MM.1S (cell line): Measurements from ENCODE around the gene MYOF.

Experiments
- DNase-seq: peaks from one replicate; pipeline ENCODE4 v3.0.0-alpha.2; 2015
- H2AFZ ChIP-seq: fragments of 300-600 bp; sonication (generic); 2 replicates; pipeline ENCODE4 v1.6.0; 2016; ENCODE audit warnings: antibody characterized with exemption, low read length
- H3F3A ChIP-seq: fragments of 300-600 bp; sonication (generic); 2 replicates; pipeline ENCODE4 v1.6.1; 2016; ENCODE audit warnings: mild to moderate bottlenecking, antibody characterized with exemption, low read length, moderate library complexity, mixed read lengths; ENCODE audit not compliant: insufficient read depth
- H3K27ac ChIP-seq: fragments of 300-600 bp; sonication (generic); 2 replicates; pipeline ENCODE4 v1.5.1; 2016; ENCODE audit warnings: mild to moderate bottlenecking, low read length
- H3K27me3 ChIP-seq: fragments of 300-600 bp; sonication (generic); replicated peaks from 2 replicates; pipeline ENCODE4 v1.6.0; 2016; ENCODE audit warnings: low read length; ENCODE audit not compliant: insufficient read depth
- H3K36me3 ChIP-seq: fragments of 300-600 bp; sonication (generic); replicated peaks from 2 replicates; pipeline ENCODE4 v1.6.1; 2016; ENCODE audit warnings: mild to moderate bottlenecking, low read length, mixed read lengths; ENCODE audit not compliant: insufficient read depth
- H3K4me1 ChIP-seq: fragments of 300-600 bp; sonication (generic); 2 replicates; pipeline ENCODE4 v1.6.1; 2016; ENCODE audit warnings: low read length, mixed read lengths
- H3K4me2 ChIP-seq: fragments of 300-600 bp; sonication (generic); 2 replicates; pipeline ENCODE4 v1.6.0; 2016; ENCODE audit warnings: low read depth, low read length
- H3K4me3 ChIP-seq: fragments of 300-600 bp; sonication (generic); 2 replicates; pipeline ENCODE4 v1.5.1; 2016; ENCODE audit warnings: low read length, mixed read lengths
- H3K79me2 ChIP-seq: fragments of 300-600 bp; sonication (generic); 2 replicates; pipeline ENCODE4 v1.6.1; 2016; ENCODE audit warnings: mixed run types, low read length, mixed read lengths
- H3K9ac ChIP-seq: fragments of 300-600 bp; sonication (generic); 2 replicates; pipeline ENCODE4 v1.6.1; 2016; ENCODE audit warnings: low read length, mixed read lengths
- H3K9me2 ChIP-seq: fragments of 300-600 bp; sonication (generic); replicated peaks from 2 replicates; pipeline ENCODE4 v1.6.1; 2016; ENCODE audit warnings: mild to moderate bottlenecking, low read length, mixed read lengths; ENCODE audit not compliant: insufficient read depth
- H3K9me3 ChIP-seq: fragments of 300-600 bp; sonication (generic); replicated peaks from 2 replicates; pipeline ENCODE4 v1.6.1; 2016; ENCODE audit warnings: mild to moderate bottlenecking, low read length, mixed read lengths; ENCODE audit not compliant: insufficient read depth
- H4K20me1 ChIP-seq: fragments of 300-600 bp; sonication (generic); 2 replicates; pipeline ENCODE4 v1.6.1; 2016; ENCODE audit warnings: mild to moderate bottlenecking, low read length, moderate library complexity, mixed read lengths; ENCODE audit not compliant: insufficient read depth
- CTCF ChIP-seq: fragments of 300-600 bp; sonication (generic); IDR thresholded peaks from 2 replicates; pipeline ENCODE4 v1.5.1; 2016; ENCODE audit warnings: antibody characterized with exemption, low read length, mixed read lengths
- EZH2 ChIP-seq: fragments of 300-600 bp; sonication (generic); optimal IDR thresholded peaks from 2 replicates; pipeline ENCODE3; 2017; ENCODE audit warnings: low read depth, mild to moderate bottlenecking, antibody characterized with exemption, low read length, mixed read lengths
- EZH2phosphoT487 ChIP-seq: fragments of 300-600 bp; sonication (generic); IDR thresholded peaks from 2 replicates; pipeline ENCODE4 v1.6.1; 2018; ENCODE audit warnings: antibody characterized with exemption, low read length

Gene MYOF

GRCh38 chr10:93485690-93486089 is 3.6 kb upstream of the MYOF start:
- no peaks in the 10 kb centered on the region for H4K20me1 ChIP-seq
- peaks cover 9% of the 10 kb centered on the region; the same call in 1 of the 2 replicates for H3F3A ChIP-seq
- DNase-seq = no peak
- no peak overlapping the region for H2AFZ ChIP-seq
- H3K4me1 ChIP-seq = peaks cover 4% of the 10 kb centered on the region; the same call in 1 of the 2 replicates
- no peaks in the 10 kb centered on the region for H3K9me3 ChIP-seq
- H3K4me2 ChIP-seq = no peak overlapping the region
- H3K36me3 ChIP-seq = no peaks in the 10 kb centered on the region
- no peaks in the 10 kb centered on the region for H3K9me2 ChIP-seq
- H3K27ac ChIP-seq = no peak overlapping the region
- peaks cover 10% of the 10 kb centered on the region; the same call in 1 of the 2 replicates for H3K27me3 ChIP-seq
- no peak overlapping the region for H3K4me3 ChIP-seq
- H3K9ac ChIP-seq = no peak overlapping the region
- TF ChIP-seq EZH2 (no peak), CTCF (no peak), EZH2phosphoT487 (no peak)
- no peaks in the 10 kb centered on the region for H3K79me2 ChIP-seq

GRCh38 chr10:93481637-93482144 is 443 bp downstream of the MYOF start:
- Histone ChIP-seq H3K27ac (no peak overlapping the region), H3K27me3 (peaks cover 10% of the 10 kb centered on the region; the same call in 1 of the 2 replicates), H3K4me3 (peak overlapping the region; percentile 67), H3K4me1 (0 out of 2 replicates have a peak, but pooled peaks cover 4% of the 10 kb centered on the region), H2AFZ (peak overlapping the region; percentile 71; the same call in 1 of the 2 replicates), H3K4me2 (peak overlapping the region; percentile 80), H3K9ac (no peak overlapping the region), H3K9me2 (no peaks in the 10 kb centered on the region), H3F3A (peaks cover 9% of the 10 kb centered on the region; the same call in 1 of the 2 replicates), H4K20me1 (no peaks in the 10 kb centered on the region), H3K9me3 (no peaks in the 10 kb centered on the region), H3K79me2 (no peaks in the 10 kb centered on the region), H3K36me3 (no peaks in the 10 kb centered on the region)
- DNase-seq = no peak
- TF ChIP-seq EZH2 (no peak), EZH2phosphoT487 (no peak), CTCF (no peak)

DNA sequence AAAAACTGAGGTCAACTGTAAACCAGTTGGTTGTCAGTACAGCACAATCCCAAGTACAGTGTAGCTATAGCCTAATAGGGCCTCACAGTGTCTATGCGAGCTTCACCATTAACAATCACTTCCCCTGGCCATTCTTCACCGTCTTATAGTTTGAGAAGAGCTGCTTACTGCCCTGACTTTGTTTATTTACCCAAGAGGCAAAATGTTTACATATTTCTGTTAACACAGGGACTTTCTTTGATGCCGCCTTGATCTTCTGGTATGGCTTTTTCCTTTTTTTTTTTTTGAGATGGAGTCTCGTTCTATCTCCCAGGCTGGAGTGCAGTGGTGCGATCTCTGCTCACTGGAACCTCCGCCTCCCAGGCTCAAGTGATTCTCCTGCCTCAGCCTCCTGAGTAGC is 3.3 kb downstream of the MYOF start:
- Histone ChIP-seq H3K27me3 (peaks cover 10% of the 10 kb centered on the region; the same call in 1 of the 2 replicates), H3K4me1 (0 out of 2 replicates have a peak, but pooled peaks cover 4% of the 10 kb centered on the region), H4K20me1 (no peaks in the 10 kb centered on the region), H3K79me2 (no peaks in the 10 kb centered on the region), H3K4me3 (no peak overlapping the region), H3K36me3 (no peaks in the 10 kb centered on the region), H3F3A (peaks cover 9% of the 10 kb centered on the region; the same call in 1 of the 2 replicates), H3K27ac (no peak overlapping the region), H3K4me2 (no peak overlapping the region), H3K9ac (no peak overlapping the region), H2AFZ (no peak overlapping the region), H3K9me2 (no peaks in the 10 kb centered on the region), H3K9me3 (no peaks in the 10 kb centered on the region)
- DNase-seq = no peak
- TF ChIP-seq EZH2 = no peak
- no peak for TF ChIP-seq EZH2phosphoT487
- TF ChIP-seq CTCF = no peak
